ENCODE data around the gene PCCA. TPM values are rescaled to one million over a fixed set of nuclear protein-coding genes. Genes with fewer than 3 reads are reported as not detected.

Gene PCCA
- total RNA-seq, 1 experiment from 2014 or later, result 16.1 TPM

DNA sequence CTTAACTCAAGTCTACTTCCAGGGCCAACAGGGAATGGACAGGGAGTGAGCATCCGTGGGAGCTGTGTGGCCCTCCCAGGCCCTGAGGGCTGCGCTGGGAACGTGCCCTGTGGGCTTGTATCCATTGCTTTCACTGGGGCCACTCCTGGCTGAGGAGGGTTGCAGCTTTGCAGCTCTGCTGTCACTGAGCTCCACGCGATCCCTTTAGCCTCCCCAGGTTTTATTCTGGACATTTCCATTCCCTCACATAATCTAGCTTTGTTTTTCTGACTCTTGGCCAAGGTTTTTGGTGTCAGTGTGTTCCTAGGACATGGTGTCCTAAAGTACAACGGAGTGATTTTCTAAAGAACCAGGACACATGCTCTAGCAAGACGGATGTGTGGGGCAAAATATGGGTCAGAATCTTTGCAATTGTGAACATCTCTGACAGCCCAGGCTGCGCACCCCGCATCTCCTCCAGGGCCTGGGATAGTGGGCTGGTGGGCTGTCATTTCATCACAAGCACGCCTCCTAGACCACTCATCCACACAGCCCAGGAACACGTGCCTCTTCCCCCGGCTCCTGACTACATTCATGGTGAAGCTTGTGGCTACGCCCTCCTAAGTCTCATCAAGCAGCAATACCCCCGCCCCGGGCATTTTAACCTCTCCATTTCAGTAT lies 471.7 kb downstream of the PCCA start:
- intact Hi-C loops (cut with micrococcal nuclease; ENCODE audit: unreplicated experiment), result no loop called here
- no peaks in the 10 kb centered on the region for H3K27me3 ChIP-seq (ENCODE audit: insufficient read depth, low read depth)
- H3K9me2 ChIP-seq (ENCODE audit: insufficient read depth), result no peaks in the 10 kb centered on the region
- no peaks in the 10 kb centered on the region for H3F3A ChIP-seq (ENCODE audit: insufficient read depth, low read depth)
- H4K20me1 ChIP-seq (ENCODE audit: insufficient read depth), result no peaks in the 10 kb centered on the region
- H3K79me2 ChIP-seq (ENCODE audit: low read depth), result no peaks in the 10 kb centered on the region
- no peaks in the 10 kb centered on the region for H3K36me3 ChIP-seq (ENCODE audit: low read depth)
- no peak for TF ChIP-seq CTCF (conservative IDR thresholded peaks at IDR 0.05)
- TF ChIP-seq EZH2 (IDR thresholded peaks at IDR 0.05; ENCODE audit: low read depth), result no peak
- BruUV-seq (replicated peaks), result no TSS peak
- H2AFZ ChIP-seq, result no peak overlapping the region
- no peak overlapping the region for H3K4me2 ChIP-seq
- ChIA-PET CTCF (no interaction called here), POLR2A (ENCODE audit: unreplicated experiment) (no interaction called here)
- no peaks in the 10 kb centered on the region for H3K4me1 ChIP-seq (replicated peaks; ENCODE audit: insufficient read depth)
- H3K27ac ChIP-seq, result no peak overlapping the region
- H3K4me3 ChIP-seq, result no peak overlapping the region
- DNase-seq, result no peak
- peaks cover 1% of the 10 kb centered on the region; the same call in 1 of the 2 replicates for H3K9me3 ChIP-seq (ENCODE audit: insufficient read depth, low read depth)

- no peaks in the 10 kb centered on the region for H3K9me2 ChIP-seq (ENCODE audit: insufficient read depth)
- no peaks in the 10 kb centered on the region for H3F3A ChIP-seq (ENCODE audit: insufficient read depth, low read depth)
- peaks cover 3% of the 10 kb centered on the region; the same call in 1 of the 2 replicates for H3K9me3 ChIP-seq (ENCODE audit: insufficient read depth, low read depth)
- H3K4me3 ChIP-seq, result no peak overlapping the region
- no peaks in the 10 kb centered on the region for H3K4me1 ChIP-seq (replicated peaks; ENCODE audit: insufficient read depth)
- H3K36me3 ChIP-seq (ENCODE audit: low read depth), result no peaks in the 10 kb centered on the region
- no peak for DNase-seq
- no TSS peak for BruUV-seq (replicated peaks)
- ChIA-PET POLR2A (ENCODE audit: unreplicated experiment) (no interaction called here), CTCF (no interaction called here)
- no peaks in the 10 kb centered on the region for H3K79me2 ChIP-seq (ENCODE audit: low read depth)
- no peaks in the 10 kb centered on the region for H3K27me3 ChIP-seq (ENCODE audit: insufficient read depth, low read depth)
- no peak overlapping the region for H3K27ac ChIP-seq
- H2AFZ ChIP-seq, result no peak overlapping the region
- TF ChIP-seq CTCF (conservative IDR thresholded peaks at IDR 0.05) (no peak), EZH2 (IDR thresholded peaks at IDR 0.05; ENCODE audit: low read depth) (no peak)
- H4K20me1 ChIP-seq (ENCODE audit: insufficient read depth), result no peaks in the 10 kb centered on the region
- H3K4me2 ChIP-seq, result no peak overlapping the region
- intact Hi-C loops (cut with micrococcal nuclease; ENCODE audit: unreplicated experiment), result no loop called here
These were observed 472.2 kb downstream of the PCCA start for GRCh38 chr13:100561158-100561499.

- Histone ChIP-seq H3K4me2 (no peak overlapping the region), H3K27me3 (ENCODE audit: insufficient read depth, low read depth) (no peaks in the 10 kb centered on the region), H3K4me1 (replicated peaks; ENCODE audit: insufficient read depth) (peaks cover 6% of the 10 kb centered on the region; the same call in 1 of the 2 replicates), H3K9me3 (ENCODE audit: insufficient read depth, low read depth) (peaks cover 3% of the 10 kb centered on the region; the same call in 1 of the 2 replicates), H3K79me2 (ENCODE audit: low read depth) (no peaks in the 10 kb centered on the region), H4K20me1 (ENCODE audit: insufficient read depth) (no peaks in the 10 kb centered on the region), H2AFZ (no peak overlapping the region), H3F3A (ENCODE audit: insufficient read depth, low read depth) (no peaks in the 10 kb centered on the region), H3K27ac (no peak overlapping the region), H3K36me3 (ENCODE audit: low read depth) (no peaks in the 10 kb centered on the region), H3K4me3 (no peak overlapping the region), H3K9me2 (ENCODE audit: insufficient read depth) (no peaks in the 10 kb centered on the region)
- BruUV-seq (replicated peaks), result no TSS peak
- CTCF ChIA-PET, result no interaction called here
- DNase-seq, result no peak
- TF ChIP-seq CTCF (conservative IDR thresholded peaks at IDR 0.05) (no peak), EZH2 (IDR thresholded peaks at IDR 0.05; ENCODE audit: low read depth) (no peak)
- intact Hi-C loops (cut with micrococcal nuclease; ENCODE audit: unreplicated experiment), result no loop called here
- POLR2A ChIA-PET (ENCODE audit: unreplicated experiment), result no interaction called here
These were observed 472.8 kb downstream of the PCCA start for GRCh38 chr13:100561599-100562204.

Data from PC-9 (cell line).